Glutamatergic neuron (in vitro differentiated cells): Measurements from ENCODE around the gene ZCCHC3. TPM values are rescaled to one million over a fixed set of nuclear protein-coding genes. Genes with fewer than 3 reads are reported as not detected.

ENCODE experiments used
- DNase-seq: peaks from one replicate; pipeline ENCODE4 v3.0.0; 2022
- H3K27ac Mint-ChIP-seq: one replicate; pipeline ENCODE4 v1.8.0; 2020; ENCODE audit warnings: mild to moderate bottlenecking, mixed read lengths, inconsistent platforms; ENCODE audit not compliant: unreplicated experiment
- H3K27me3 Mint-ChIP-seq: one replicate; pipeline ENCODE4 v1.8.0; 2020; ENCODE audit warnings: mild to moderate bottlenecking, moderate library complexity, mixed read lengths, inconsistent platforms; ENCODE audit not compliant: unreplicated experiment
- H3K36me3 Mint-ChIP-seq: one replicate; pipeline ENCODE4 v1.8.0; 2020; ENCODE audit warnings: mild to moderate bottlenecking, mixed read lengths, inconsistent platforms; ENCODE audit not compliant: unreplicated experiment
- H3K4me1 Mint-ChIP-seq: one replicate; pipeline ENCODE4 v1.8.0; 2020; ENCODE audit warnings: mild to moderate bottlenecking, low read depth, mixed read lengths, inconsistent platforms; ENCODE audit not compliant: unreplicated experiment
- H3K4me3 Mint-ChIP-seq: one replicate; pipeline ENCODE4 v1.8.0; 2020; ENCODE audit warnings: mild to moderate bottlenecking, mixed read lengths, inconsistent platforms; ENCODE audit not compliant: unreplicated experiment
- H3K9me3 Mint-ChIP-seq: one replicate; pipeline ENCODE4 v1.8.0; 2020; ENCODE audit warnings: mild to moderate bottlenecking, moderate library complexity, mixed read lengths, inconsistent platforms; ENCODE audit not compliant: unreplicated experiment
- total RNA-seq: library from RNA; stranded (reverse); fragmentation: NEBNext Ultra II Directional; extraction: Animal tissue kit (Norgen Biotek cat#: 25700); gene quantifications from one replicate; pipeline ENCODE4 v1.2.1, GENCODE V29; 2021; ENCODE audit not compliant: unreplicated experiment
- TF ChIP-seq, protein P1 (sequence below): fragments of 200-600 bp; sonication (generic); IDR thresholded peaks from one replicate; pipeline ENCODE4 v1.5.0; 2021; ENCODE audit not compliant: partially characterized antibody, unreplicated experiment

Gene ZCCHC3
- total RNA-seq, 1 donor from 2014 or later = 15.3 TPM

DNA sequence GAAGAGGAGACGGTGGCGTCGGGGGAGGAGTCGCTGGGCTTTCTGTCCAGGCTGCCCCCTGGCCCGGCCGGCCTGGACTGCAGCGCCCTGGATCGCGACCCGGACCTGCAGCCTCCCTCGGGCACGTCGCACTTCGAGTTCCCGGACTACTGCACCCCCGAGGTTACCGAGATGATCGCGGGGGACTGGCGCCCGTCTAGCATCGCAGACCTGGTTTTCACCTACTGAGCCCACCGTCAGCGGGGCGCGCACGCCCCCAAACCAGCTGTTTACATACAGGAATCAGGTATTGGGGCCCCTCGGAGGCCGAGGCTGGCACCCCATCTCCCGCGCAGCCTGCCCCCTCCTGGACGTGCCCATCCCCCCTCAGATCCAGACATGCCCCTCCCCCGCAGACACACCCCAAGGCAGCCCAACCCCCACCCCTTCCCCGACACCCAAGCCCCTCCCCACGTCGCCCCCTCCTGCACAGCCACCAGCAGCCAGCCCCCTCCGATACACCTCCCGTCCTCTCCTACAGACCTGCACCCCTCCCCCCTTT lies 29.3 kb downstream of the ZCCHC3 start:
- H3K9me3 Mint-ChIP-seq = peaks cover 29% of the 10 kb centered on the region
- peaks cover 20% of the 10 kb centered on the region for H3K4me1 Mint-ChIP-seq
- DNase-seq = peak; percentile 63
- peak overlapping the region; percentile 22 for H3K27ac Mint-ChIP-seq
- TF ChIP-seq, protein P1, sequence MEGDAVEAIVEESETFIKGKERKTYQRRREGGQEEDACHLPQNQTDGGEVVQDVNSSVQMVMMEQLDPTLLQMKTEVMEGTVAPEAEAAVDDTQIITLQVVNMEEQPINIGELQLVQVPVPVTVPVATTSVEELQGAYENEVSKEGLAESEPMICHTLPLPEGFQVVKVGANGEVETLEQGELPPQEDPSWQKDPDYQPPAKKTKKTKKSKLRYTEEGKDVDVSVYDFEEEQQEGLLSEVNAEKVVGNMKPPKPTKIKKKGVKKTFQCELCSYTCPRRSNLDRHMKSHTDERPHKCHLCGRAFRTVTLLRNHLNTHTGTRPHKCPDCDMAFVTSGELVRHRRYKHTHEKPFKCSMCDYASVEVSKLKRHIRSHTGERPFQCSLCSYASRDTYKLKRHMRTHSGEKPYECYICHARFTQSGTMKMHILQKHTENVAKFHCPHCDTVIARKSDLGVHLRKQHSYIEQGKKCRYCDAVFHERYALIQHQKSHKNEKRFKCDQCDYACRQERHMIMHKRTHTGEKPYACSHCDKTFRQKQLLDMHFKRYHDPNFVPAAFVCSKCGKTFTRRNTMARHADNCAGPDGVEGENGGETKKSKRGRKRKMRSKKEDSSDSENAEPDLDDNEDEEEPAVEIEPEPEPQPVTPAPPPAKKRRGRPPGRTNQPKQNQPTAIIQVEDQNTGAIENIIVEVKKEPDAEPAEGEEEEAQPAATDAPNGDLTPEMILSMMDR = no peak
- no peaks in the 10 kb centered on the region for H3K36me3 Mint-ChIP-seq
- H3K4me3 Mint-ChIP-seq = peak overlapping the region; percentile 77
- H3K27me3 Mint-ChIP-seq = peaks cover 18% of the 10 kb centered on the region

DNA sequence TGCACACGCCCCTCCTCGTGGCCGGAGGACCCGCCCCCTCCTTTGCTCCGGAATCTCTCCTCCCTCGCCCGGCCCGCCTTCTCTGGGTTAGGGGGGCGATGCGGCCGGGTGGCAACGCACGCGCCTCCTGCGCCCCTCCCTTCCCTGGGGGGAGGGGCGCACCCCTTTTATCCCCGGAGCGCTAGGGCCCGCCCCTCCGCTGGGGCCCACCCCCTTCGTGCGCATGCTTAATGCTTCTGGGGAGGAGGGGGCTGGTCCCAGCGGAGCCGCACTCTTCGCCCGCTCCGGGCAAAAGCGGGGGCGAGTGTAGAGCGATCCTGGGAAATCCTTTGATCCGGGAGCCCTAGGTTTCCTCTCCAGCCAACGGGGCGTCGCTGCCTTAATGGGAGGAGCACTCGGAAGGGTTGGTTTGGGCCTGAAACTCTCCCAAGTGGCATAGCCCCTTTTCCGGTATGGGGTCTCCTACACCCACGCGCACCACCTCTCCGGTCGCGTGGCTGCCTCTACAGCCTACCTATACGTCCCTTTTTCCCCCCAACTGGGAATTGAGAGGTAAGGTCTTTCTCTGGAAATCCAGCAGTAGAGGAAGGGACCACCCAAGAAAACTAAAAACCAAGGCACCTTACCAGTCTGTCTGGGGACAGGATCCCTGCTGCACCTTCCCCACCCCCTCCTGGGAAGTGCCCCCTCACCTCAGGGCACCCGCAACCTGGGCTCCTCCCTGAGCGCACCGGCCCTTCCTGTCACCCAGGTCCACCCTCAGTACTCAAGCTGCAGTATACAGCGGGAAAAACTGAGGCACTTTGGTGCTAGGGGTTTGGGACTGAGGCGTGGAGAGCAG lies 30.0 kb downstream of the ZCCHC3 start:
- TF ChIP-seq, protein P1 = no peak
- no peaks in the 10 kb centered on the region for H3K36me3 Mint-ChIP-seq
- peak; percentile 88 for DNase-seq
- H3K9me3 Mint-ChIP-seq = peaks cover 27% of the 10 kb centered on the region
- peaks cover 20% of the 10 kb centered on the region for H3K4me1 Mint-ChIP-seq
- peak overlapping the region; percentile 79 for H3K27ac Mint-ChIP-seq
- H3K27me3 Mint-ChIP-seq = peaks cover 18% of the 10 kb centered on the region
- H3K4me3 Mint-ChIP-seq = peak overlapping the region; percentile 81

DNA sequence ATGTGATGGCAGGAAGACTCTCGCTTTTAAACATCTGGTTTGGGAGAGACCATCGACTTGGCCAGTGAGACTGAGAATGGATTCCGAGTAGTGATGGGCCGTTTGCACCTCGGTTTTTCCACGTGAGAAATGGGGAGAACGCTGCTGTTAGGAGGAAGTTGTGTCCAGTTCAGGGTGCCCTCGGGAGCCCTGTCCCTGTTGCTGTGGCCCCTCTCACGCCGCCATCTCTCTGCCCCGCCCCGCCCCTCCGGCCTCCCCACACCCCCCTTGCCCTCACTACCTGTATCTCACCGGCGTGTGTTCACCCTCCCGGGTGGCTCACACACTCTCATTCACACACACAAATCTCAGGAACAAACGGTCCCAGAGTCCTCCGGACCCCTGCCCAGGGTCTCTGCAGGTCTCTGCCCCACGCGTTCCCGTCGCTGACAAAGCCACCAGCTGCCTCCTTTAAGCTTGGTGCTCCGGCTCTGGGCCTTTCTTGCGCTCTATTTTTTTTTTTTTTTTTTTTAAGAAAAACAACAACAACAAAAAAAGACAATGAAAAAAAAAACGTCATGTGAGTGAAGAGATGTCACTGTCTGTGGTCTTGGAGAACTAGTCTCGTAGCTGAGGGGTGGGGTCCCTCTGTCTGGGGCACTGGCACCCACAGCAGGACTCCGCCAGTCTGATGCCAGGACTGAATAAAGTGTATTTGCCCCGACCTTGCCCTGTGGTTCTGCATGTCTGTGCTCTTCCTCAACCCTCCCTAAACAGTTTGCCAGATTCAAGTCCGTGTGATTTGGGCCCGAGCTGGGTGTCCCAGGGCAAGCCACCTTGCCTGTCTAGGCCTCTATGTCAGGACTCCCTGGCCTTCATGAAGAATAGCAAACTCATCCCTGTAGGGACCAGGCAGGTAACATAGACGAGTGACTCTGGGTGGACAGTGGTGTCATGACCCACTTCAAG lies 30.9 kb downstream of the ZCCHC3 start:
- Mint-ChIP-seq H3K27ac (peak overlapping the region; percentile 79), H3K27me3 (peaks cover 20% of the 10 kb centered on the region), H3K4me1 (peaks cover 20% of the 10 kb centered on the region), H3K36me3 (no peaks in the 10 kb centered on the region), H3K9me3 (peaks cover 25% of the 10 kb centered on the region), H3K4me3 (peak overlapping the region; percentile 81)
- TF ChIP-seq, protein P1 = no peak
- DNase-seq = no peak

DNA sequence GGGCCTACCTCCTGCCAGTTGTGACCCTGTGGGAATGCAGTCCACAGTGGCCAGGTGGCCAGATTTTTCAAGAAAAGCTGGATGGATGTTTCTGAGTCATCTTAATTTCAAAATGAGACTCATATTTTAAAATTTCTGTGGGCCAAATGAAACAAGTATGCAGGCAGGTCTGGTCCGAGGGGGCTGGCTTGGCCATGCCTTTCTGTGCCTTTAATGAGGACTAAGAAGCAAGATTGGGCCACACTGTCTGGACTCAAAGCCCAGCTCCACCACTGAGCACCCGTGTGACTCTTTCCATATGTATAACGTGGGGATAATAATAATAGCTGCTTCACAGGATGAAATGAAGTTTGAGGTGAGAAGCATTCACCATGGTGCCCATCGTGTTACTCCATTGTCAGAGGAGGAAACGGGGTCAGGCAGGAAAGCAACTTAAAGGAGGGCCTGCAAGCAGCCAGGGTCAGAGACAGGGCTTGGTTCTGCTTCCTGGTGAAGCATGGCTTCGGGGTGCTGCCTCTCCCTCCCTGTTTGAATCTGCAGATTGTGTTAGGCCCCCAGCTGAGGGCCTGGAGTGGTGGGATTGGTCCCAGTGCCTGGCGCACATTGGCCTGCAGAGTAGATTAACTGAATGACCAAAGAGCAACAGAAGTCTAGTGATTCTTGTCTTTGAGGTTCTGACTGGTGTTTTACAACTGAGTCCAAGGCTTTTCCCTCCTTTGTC lies 31.8 kb downstream of the ZCCHC3 start:
- Mint-ChIP-seq H3K27me3 (peaks cover 20% of the 10 kb centered on the region), H3K9me3 (peaks cover 22% of the 10 kb centered on the region), H3K27ac (peak overlapping the region; percentile 59), H3K4me3 (peak overlapping the region; percentile 81), H3K4me1 (peaks cover 17% of the 10 kb centered on the region), H3K36me3 (no peaks in the 10 kb centered on the region)
- TF ChIP-seq, protein P1 = no peak
- no peak for DNase-seq
